Ishikawa (cell line): Measurements from ENCODE around the gene RAB31.

Experiments used
- EP300 ChIP-seq: IDR thresholded peaks from 2 replicates; pipeline ENCODE4 v1.6.1; 2012; ENCODE audit warnings: borderline replicate concordance
- MAX ChIP-seq: IDR thresholded peaks from 2 replicates; pipeline ENCODE4 v1.6.1; 2012
- RAD21 ChIP-seq: IDR thresholded peaks from 2 replicates; pipeline ENCODE4 v1.6.1; 2012; ENCODE audit warnings: low read depth
- REST ChIP-seq: IDR thresholded peaks from 2 replicates; pipeline ENCODE4 v1.6.1; 2012; ENCODE audit warnings: low read depth, mild to moderate bottlenecking
- USF1 ChIP-seq: IDR thresholded peaks from 2 replicates; pipeline ENCODE4 v1.6.1; 2012

GRCh38 chr18:9786631-9787030 is 78.5 kb downstream of the RAB31 start:
- TF ChIP-seq RAD21 (no peak), EP300 (no peak), REST (no peak), USF1 (no peak), MAX (no peak)
